Liver (tissue), 9 donors: Measurements from ENCODE around the gene PRDM2. TPM values are rescaled to one million over a fixed set of nuclear protein-coding genes. Genes with fewer than 3 reads are reported as not detected.

Experiments used
- DNase-seq: peaks from one replicate; pipeline ENCODE4 v3.0.0-alpha.2; 2017; ENCODE audit warnings: low spot score
- H3K27ac ChIP-seq, 2 donors: one replicate each; pipeline ENCODE4 v1.7.0; 2013; ENCODE audit warnings: inconsistent platforms in 2 of 2, low read length in 2 of 2, control low read depth in 1 of 2, low read depth in 1 of 2, mild to moderate bottlenecking in 1 of 2
- H3K27me3 ChIP-seq, 4 donors: one replicate each; pipeline versions ENCODE4 v1.6.1 to v1.7.0; 2013; ENCODE audit warnings: low read length in 3 of 4, inconsistent platforms in 1 of 4, mild to moderate bottlenecking in 1 of 4, moderate library complexity in 1 of 4; ENCODE audit not compliant: control insufficient read depth in 4 of 4, insufficient read depth in 4 of 4
- H3K36me3 ChIP-seq, 4 donors: one replicate each; pipeline versions ENCODE4 v1.6.1 to v1.7.0; 2013; ENCODE audit warnings: low read length in 3 of 4, mild to moderate bottlenecking in 3 of 4, low read depth in 1 of 4, moderate library complexity in 1 of 4; ENCODE audit not compliant: control insufficient read depth in 4 of 4, insufficient read depth in 3 of 4
- H3K4me1 ChIP-seq, 4 donors: one replicate each; pipeline versions ENCODE4 v1.6.1 to v1.7.0; 2013; ENCODE audit warnings: low read length in 3 of 4, mild to moderate bottlenecking in 3 of 4, moderate library complexity in 1 of 4; ENCODE audit not compliant: control insufficient read depth in 4 of 4, insufficient read depth in 4 of 4
- H3K4me3 ChIP-seq, 3 donors: one replicate each; pipeline versions ENCODE4 v1.6.1 to v1.7.0; 2013; ENCODE audit warnings: low read length in 3 of 3, control low read depth in 1 of 3, low read depth in 1 of 3, mild to moderate bottlenecking in 1 of 3
- H3K9ac ChIP-seq, 2 donors: one replicate each; pipeline ENCODE4 v1.7.0; 2013; ENCODE audit warnings: low read length in 2 of 2, mild to moderate bottlenecking in 2 of 2, moderate library complexity in 2 of 2, control low read depth in 1 of 2, low read depth in 1 of 2
- H3K9me3 ChIP-seq, 4 donors: one replicate each; pipeline versions ENCODE4 v1.6.1 to v1.7.0; 2013; ENCODE audit warnings: low read length in 3 of 4; ENCODE audit not compliant: control insufficient read depth in 4 of 4
- CTCF ChIP-seq: fragments of 150-350 bp; IDR thresholded peaks from 2 replicates; pipeline ENCODE4 v1.5.1; 2017; ENCODE audit warnings: improper control_type of control experiment, low read depth, low read length; ENCODE audit not compliant: missing input control
- FOXA1 ChIP-seq: IDR thresholded peaks from 2 replicates; pipeline ENCODE4 v1.6.1; 2016; ENCODE audit warnings: antibody characterized with exemption
- FOXA2 ChIP-seq: IDR thresholded peaks from 2 replicates; pipeline ENCODE4 v1.6.1; 2016; ENCODE audit warnings: antibody characterized with exemption
- GABPA ChIP-seq, 2 donors: IDR thresholded peaks in 1 of 2; conservative IDR thresholded peaks in 1 of 2; 2 replicates each; pipeline ENCODE4 v1.6.1; 2016; ENCODE audit warnings: antibody characterized with exemption in 2 of 2, mild to moderate bottlenecking in 1 of 2, moderate library complexity in 1 of 2
- HNF4A ChIP-seq, 2 donors: conservative IDR thresholded peaks; 2 replicates each; pipeline ENCODE4 v1.6.1; 2016; ENCODE audit warnings: antibody characterized with exemption in 2 of 2, mild to moderate bottlenecking in 2 of 2
- HNF4G ChIP-seq: IDR thresholded peaks from 2 replicates; pipeline ENCODE4 v1.6.1; 2016; ENCODE audit warnings: antibody characterized with exemption
- JUND ChIP-seq, 2 donors: IDR thresholded peaks; 2 replicates each; pipeline ENCODE4 v1.6.1; 2016; ENCODE audit warnings: antibody characterized with exemption in 2 of 2
- MAX ChIP-seq: IDR thresholded peaks from 2 replicates; pipeline ENCODE4 v1.6.1; 2016; ENCODE audit warnings: antibody characterized with exemption
- RAD21 ChIP-seq, 2 donors: IDR thresholded peaks; 2 replicates each; pipeline ENCODE4 v1.6.1; 2016; ENCODE audit warnings: antibody characterized with exemption in 2 of 2, mild to moderate bottlenecking in 2 of 2
- RXRA ChIP-seq, 2 donors: IDR thresholded peaks; 2 replicates each; pipeline ENCODE4 v1.6.1; 2017 to 2018; ENCODE audit warnings: antibody characterized with exemption in 2 of 2, mild to moderate bottlenecking in 1 of 2
- SP1 ChIP-seq: IDR thresholded peaks from 2 replicates; pipeline ENCODE4 v1.6.1; 2018; ENCODE audit warnings: antibody characterized with exemption, mild to moderate bottlenecking
- TAF1 ChIP-seq: conservative IDR thresholded peaks from 2 replicates; pipeline ENCODE4 v1.6.1; 2016; ENCODE audit warnings: antibody characterized with exemption, mild to moderate bottlenecking
- YY1 ChIP-seq: IDR thresholded peaks from 2 replicates; pipeline ENCODE4 v1.6.1; 2016; ENCODE audit warnings: antibody characterized with exemption, mild to moderate bottlenecking
- WGBS: extraction: QIAGEN DNeasy Blood & Tissue Kit; methylation state at CpG from one replicate; pipeline ENCODE4 v1.1.7; 2013; 5-methylcytosine and 5-hydroxymethylcytosine counted together
- polyA plus RNA-seq, 2 donors: library from polyadenylated mRNA; stranded (reverse) in 1 of 2; unstranded in 1 of 2; fragments of 200-250 nt in 1 of 2; fragments of >200 nt in 1 of 2; fragmentation: Nextera tagmentation in 1 of 2; extraction: Ambion mirVana in 1 of 2; gene quantifications; one replicate each; pipeline versions ENCODE4 v1.2.1 to v1.2.3, GENCODE V29; 2013 to 2015
- total RNA-seq, 2 donors: library from RNA; depleted of rRNA; stranded (reverse); fragments of >200 nt; gene quantifications; one replicate each; pipeline ENCODE4 v1.2.3, GENCODE V29; 2014
- TF ChIP-seq, protein P1 (sequence below): IDR thresholded peaks from 2 replicates; pipeline ENCODE4 v1.6.1; 2016; ENCODE audit warnings: antibody characterized with exemption
- TF ChIP-seq, protein P2 (sequence below): IDR thresholded peaks from 2 replicates; pipeline ENCODE4 v1.6.1; 2016; ENCODE audit warnings: antibody characterized with exemption
- donor health status: healthy.
- donor health status: healthy.
- donor health status: healthy.
- donor health status: healthy.
- donor health status: healthy.

The PRDM2 gene
- total and polyA plus RNA-seq, 4 donors = 4.5 to 13.9 (median 7.9) TPM

GRCh38 chr1:13651279-13651678 lies 48.7 kb upstream of the PRDM2 start:
- TF ChIP-seq SP1 (no peak), HNF4A (conservative IDR thresholded peaks at IDR 0.05) (peak in 1 of 2 donors; percentile 18), JUND (IDR thresholded peaks at IDR 0.05) (no peak), TAF1 (no peak), CTCF (no peak)
- TF ChIP-seq, protein P1, sequence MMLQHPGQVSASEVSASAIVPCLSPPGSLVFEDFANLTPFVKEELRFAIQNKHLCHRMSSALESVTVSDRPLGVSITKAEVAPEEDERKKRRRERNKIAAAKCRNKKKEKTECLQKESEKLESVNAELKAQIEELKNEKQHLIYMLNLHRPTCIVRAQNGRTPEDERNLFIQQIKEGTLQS = no peak
- WGBS = 41% methylated on average over 3 of the region's 3 CpGs
- Histone ChIP-seq H3K9ac (no peak overlapping the region), H3K36me3 (no peaks in the 10 kb centered on the region), H3K27ac (no peak overlapping the region), H3K4me3 (no peak overlapping the region), H3K9me3 (no peaks in the 10 kb centered on the region), H3K4me1 (no peaks in the 10 kb centered on the region), H3K27me3 (no peaks in the 10 kb centered on the region)
- DNase-seq = no peak

DNA sequence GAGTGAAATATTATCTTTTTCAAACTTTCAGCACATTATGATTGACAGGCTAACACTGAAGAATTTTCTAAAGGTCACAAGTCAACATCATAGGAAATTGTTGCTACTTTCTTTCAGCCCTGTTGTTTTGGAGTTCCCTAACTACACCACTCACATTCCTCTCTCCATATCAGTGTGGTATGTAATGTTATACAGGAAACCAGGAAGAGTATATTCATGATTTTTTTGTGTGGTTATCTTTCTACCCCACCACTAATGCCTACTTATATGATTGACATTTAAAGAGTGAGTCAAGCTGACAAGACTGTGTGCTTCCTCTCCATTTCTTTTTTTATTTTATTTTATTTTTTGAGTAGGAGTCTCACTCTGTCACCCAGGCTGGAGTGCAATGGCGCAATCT lies 47.8 kb upstream of the PRDM2 start:
- no peaks in the 10 kb centered on the region for H3K9me3 ChIP-seq
- H3K27ac ChIP-seq = no peak overlapping the region
- H3K4me1 ChIP-seq = no peaks in the 10 kb centered on the region
- no peak for DNase-seq
- no peaks in the 10 kb centered on the region for H3K36me3 ChIP-seq
- no peak overlapping the region for H3K4me3 ChIP-seq
- no peaks in the 10 kb centered on the region for H3K27me3 ChIP-seq
- TF ChIP-seq JUND (IDR thresholded peaks at IDR 0.05) (no peak), MAX (no peak), HNF4G (no peak), FOXA2 (no peak), TAF1 (no peak), HNF4A (conservative IDR thresholded peaks at IDR 0.05) (no peak), GABPA (IDR thresholded peaks at IDR 0.05 in 1 of 2, conservative IDR thresholded peaks at IDR 0.05 in 1 of 2) (no peak), RXRA (IDR thresholded peaks at IDR 0.05) (no peak), SP1 (no peak), YY1 (no peak), CTCF (no peak), FOXA1 (no peak), RAD21 (IDR thresholded peaks at IDR 0.05) (no peak)
- TF ChIP-seq, protein P2, sequence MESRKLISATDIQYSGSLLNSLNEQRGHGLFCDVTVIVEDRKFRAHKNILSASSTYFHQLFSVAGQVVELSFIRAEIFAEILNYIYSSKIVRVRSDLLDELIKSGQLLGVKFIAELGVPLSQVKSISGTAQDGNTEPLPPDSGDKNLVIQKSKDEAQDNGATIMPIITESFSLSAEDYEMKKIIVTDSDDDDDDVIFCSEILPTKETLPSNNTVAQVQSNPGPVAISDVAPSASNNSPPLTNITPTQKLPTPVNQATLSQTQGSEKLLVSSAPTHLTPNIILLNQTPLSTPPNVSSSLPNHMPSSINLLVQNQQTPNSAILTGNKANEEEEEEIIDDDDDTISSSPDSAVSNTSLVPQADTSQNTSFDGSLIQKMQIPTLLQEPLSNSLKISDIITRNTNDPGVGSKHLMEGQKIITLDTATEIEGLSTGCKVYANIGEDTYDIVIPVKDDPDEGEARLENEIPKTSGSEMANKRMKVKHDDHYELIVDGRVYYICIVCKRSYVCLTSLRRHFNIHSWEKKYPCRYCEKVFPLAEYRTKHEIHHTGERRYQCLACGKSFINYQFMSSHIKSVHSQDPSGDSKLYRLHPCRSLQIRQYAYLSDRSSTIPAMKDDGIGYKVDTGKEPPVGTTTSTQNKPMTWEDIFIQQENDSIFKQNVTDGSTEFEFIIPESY = no peak
- no peak overlapping the region for H3K9ac ChIP-seq
- WGBS = 77% methylated on average over 1 of the region's 1 CpG
